ENCODE data around the gene PTH1R.

DNA sequence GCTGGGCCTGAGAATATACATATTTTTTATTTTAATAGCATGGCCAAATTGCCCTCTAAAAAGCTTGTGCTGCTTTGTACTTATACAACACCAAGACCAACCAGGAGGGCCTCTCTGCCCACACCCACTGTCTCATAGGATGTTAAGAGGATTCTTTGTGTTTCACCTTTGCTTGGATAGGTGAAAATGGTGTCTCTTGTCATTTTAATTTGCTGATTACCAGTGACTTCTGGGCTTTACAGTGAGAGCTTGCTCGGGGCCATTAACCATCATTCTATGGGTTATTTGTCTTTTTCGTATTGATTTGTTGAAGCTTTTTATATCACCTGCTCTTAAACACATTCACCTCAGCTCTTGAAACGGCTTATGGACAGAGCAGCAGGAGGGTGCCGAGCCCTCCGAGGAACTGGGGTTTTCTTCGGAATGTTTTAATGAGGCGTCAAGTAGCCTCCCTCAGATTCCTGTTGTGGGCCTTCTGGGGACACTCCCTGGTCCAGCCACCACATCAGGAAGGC is 10.5 kb downstream of the PTH1R start:
- no peak for TF ChIP-seq CTCF (IDR thresholded peaks at IDR 0.05)
- TF ChIP-seq EZH2 (IDR thresholded peaks at IDR 0.05): no peak
- no peak for TF ChIP-seq EZH2phosphoT487 (IDR thresholded peaks at IDR 0.05)

All from neural progenitor cell (in vitro differentiated cells).